UCSD-AML1 (cell line): ENCODE measurements around the gene ESRRA.
A peak's percentile ranks its signal among the peaks of the same experiment; 100 is the strongest.

ENCODE experiments used
- DNase-seq: peaks from one replicate; lab custom pipeline; 2025; ENCODE audit not compliant: unreplicated experiment; lab: John Stamatoyannopoulos, UW

Gene ESRRA

DNA sequence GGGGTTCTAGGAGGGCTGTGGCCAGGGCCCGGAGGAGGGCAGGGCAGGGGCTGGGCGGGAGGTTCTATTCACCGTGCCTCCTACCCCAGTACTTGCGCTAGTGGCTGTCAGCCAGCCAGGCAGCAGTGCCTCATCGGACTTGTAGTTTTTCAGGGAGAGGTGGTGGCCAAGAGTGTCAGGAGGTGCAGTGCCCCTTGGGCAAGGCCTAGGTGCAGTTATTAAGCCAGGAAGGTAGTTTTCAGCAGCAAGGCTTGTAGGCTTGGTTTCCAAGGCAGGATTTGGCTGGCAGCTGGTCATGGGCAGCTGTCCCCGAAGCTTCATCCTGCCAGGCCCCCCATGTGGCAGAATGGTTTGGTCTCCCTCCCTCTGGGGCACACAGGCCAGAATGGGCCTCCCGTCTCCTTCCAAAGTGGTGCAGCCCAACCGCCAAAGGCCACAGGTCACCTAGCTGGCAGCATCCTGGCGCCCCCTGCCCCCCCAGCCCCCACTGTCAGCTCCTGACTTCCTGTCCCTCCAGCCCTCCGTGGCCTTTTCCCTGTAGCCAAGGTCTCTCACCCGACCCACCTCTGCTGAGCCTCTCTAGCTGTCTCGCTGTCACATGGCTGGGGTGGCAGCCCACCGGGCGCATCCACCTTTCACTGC lies 43.2 kb downstream of the ESRRA start:
- no peak for DNase-seq

- DNase-seq: no peak
These were observed 43.7 kb downstream of the ESRRA start for GRCh38 chr11:64349025-64349387.

DNA sequence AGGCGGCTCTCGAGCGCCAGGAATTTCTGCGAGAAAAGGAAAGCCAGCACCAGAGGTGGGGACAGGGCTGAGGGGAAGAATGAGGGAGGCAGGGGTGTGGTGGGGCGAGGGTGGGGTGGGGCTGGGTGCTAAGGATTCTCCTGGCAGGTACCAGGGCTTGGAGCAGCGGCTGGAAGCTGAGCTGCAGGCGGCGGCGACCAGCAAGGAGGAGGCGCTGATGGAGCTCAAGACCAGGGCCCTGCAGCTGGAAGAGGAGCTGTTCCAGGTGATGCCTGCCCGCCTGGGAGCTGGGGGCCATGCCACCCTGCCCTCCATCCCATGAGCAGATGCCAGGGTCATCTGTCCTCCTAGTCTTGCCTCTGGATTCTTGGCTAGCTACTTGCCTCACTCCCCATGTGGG lies 44.1 kb downstream of the ESRRA start:
- no peak for DNase-seq

- DNase-seq: no peak
These were observed 45.9 kb downstream of the ESRRA start for GRCh38 chr11:64351136-64351631.

- no peak for DNase-seq
These were observed 47.0 kb downstream of the ESRRA start for GRCh38 chr11:64352099-64352994.

- no peak for DNase-seq
These were observed 47.8 kb downstream of the ESRRA start for GRCh38 chr11:64352995-64353714.

GRCh38 chr11:64353715-64354506 lies 48.6 kb downstream of the ESRRA start:
- DNase-seq: no peak

GRCh38 chr11:64355078-64355940 lies 50.0 kb downstream of the ESRRA start:
- DNase-seq: peak; percentile 90

DNA sequence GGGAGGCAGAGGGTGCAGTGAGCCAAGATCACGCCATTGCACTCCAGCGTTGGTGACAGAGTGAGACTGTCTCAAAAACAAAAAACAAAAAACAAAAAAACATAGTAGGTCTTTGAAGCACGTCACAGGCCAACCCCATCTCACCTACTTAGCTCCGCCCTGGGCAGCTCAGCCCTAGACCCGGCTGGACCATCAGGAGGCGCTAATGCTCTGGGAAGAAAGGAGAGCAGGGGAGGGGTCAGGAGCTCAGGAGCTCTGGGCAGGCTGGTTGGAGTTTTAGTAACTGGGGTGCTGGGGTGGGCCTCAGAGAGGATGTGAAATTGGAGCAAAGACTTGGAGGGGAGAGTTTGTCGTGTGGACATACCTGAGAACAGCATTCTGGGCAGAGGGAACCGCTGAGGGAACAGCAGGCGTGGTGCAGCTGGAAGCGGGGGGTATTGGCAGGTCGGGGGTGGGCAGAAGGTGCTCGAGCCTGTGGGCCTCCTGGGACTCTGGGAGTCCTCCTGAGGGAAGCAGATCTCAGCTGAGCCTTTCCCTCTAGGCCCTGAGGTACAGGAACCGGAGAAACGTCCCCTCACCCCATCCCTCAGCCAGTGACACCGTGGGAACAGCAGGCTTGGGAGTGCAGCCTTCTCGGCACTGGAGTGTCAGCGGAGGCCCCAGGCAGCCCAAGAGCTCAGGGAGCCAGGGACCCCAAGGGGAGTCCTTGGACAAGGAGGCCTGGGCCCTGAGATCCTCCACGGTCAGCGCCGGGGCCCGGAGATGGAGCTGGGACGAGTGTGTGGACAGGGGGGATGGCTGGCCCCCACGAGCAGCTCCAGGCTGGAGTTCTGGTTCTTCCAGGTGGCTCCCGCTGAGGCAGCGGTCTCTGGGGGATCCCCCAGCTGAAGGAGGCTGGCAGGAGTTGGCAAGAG lies 51.4 kb downstream of the ESRRA start:
- peak; percentile 73 for DNase-seq

DNA sequence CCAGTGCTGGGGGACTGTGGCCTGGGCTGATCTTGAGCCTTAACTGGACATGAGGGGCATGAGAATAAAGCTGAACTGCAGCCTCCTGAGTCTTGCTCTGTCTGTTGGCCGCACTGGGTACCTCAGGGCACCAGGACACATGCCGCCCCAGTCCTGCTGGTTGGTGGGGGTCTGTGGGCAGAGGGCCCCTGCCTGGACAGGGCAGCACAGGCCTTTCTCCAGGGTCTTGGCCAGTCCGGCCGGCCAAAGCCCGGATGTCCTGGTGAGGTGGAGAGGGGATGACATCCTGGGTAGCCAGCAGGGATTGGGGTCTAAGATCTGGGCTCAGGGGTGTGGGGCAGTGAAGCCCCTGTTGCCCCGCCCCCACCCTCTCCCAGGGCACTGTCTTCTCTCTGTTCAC lies 52.1 kb downstream of the ESRRA start:
- no peak for DNase-seq

DNA sequence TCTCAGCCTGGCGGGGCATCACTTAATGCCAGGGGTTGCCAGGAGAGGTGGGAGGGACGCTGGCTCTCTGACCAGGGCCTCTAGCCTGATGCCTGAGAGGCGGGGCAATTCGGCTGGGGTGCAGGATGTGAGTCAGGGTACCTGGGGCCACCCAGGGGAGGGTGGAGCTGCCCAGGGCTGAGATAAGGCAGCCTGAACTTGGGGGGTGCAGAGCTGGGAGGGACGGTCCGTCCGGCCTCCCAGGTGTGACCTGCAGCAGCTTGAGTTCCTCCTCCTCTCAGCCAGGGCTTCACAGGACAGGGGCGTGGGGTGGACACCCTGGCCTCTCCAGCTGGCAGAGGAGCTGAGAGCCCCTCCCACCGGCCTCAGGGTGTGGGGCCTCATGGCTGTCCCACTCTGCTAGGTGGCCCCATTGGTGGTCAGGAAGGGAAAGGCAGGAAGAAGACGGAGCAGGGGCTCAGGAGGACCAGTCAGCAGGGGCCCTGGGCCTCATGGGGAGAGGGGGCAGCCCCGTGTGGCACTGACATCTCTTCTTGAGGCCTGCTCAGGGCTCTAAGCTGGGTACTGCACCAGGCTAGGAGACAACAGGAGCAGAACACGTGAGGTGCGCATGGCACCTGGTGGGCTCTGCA lies 52.7 kb downstream of the ESRRA start:
- no peak for DNase-seq

GRCh38 chr11:64358536-64358906 lies 53.2 kb downstream of the ESRRA start:
- DNase-seq: no peak

- DNase-seq: peak; percentile 66
These were observed 53.8 kb downstream of the ESRRA start, which contains the start of gene RPS6KA4 for GRCh38 chr11:64358907-64359711. TSS of gene RPS6KA4 (plus strand) at chr11:64359162. CDS start at chr11:64359236, 74 bp downstream.

DNA sequence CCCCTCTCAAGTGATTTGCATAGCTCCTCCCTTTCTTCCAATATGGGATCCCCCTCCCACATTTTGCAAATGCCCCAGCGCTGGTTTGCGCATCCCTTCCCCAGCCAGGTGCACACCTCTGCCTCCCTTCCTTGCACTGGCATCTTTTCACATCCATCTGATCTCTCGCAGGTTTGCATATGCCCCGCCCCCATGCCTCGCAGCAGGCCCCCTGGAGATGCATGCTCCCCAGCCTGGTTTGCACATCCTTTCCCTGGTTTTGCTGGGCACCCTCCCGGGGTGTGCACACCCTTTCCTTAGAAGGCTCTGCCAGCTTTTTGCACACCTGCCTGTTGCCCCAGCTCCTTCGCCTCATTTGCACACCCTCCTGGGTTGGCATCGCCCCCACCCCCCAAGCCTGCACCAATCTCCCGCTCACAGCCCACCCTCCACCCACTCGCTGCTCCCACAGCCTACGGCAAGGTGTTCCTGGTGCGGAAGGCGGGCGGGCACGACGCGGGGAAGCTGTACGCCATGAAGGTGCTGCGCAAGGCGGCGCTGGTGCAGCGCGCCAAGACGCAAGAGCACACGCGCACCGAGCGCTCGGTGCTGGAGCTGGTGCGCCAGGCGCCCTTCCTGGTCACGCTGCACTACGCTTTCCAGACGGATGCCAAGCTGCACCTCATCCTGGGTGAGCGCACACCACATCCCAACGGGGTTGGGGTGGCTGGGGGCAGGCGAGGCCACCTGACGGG lies 54.6 kb downstream of the ESRRA start:
- no peak for DNase-seq

- peak; percentile 38 for DNase-seq
These were observed 55.2 kb downstream of the ESRRA start for GRCh38 chr11:64360448-64360921.

DNA sequence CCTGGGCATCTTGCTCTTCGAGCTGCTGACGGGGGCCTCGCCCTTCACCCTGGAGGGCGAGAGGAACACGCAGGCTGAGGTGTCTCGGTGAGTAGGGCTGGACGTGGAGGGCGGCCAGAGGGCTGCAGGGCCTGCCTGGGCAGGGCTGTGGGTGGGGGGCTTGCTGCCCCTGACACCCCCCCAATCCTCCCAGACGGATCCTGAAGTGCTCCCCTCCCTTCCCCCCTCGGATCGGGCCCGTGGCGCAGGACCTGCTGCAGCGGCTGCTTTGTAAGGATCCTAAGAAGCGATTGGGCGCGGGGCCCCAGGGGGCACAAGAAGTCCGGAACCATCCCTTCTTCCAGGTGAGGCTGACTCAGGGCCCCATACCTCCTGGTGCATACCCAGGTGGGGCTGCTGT lies 56.3 kb downstream of the ESRRA start:
- DNase-seq: no peak

DNA sequence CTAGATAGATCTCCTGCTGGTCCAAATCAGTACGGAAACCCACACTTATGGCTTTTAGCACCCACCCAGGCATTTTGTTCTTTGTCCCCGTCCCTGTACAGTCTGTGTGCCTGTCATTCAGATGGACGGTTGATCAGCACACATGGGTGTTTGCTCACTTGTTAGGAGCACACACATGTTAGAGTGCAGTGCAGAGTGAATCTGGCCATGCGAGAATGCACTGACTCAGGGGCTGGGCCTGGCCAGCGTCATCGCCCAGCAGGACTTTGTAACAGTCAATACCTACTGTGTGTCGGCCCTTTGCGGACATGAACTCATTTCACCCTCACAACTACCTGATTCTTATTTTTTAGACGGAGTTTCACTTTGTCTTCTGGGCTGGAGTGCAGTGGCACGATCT lies 57.0 kb downstream of the ESRRA start:
- DNase-seq: no peak
